ENCODE measurements around the gene FKBP4.

GRCh38 chr12:2803635-2804392 is 9.0 kb downstream of the FKBP4 start:
- TF ChIP-seq, protein P1, sequence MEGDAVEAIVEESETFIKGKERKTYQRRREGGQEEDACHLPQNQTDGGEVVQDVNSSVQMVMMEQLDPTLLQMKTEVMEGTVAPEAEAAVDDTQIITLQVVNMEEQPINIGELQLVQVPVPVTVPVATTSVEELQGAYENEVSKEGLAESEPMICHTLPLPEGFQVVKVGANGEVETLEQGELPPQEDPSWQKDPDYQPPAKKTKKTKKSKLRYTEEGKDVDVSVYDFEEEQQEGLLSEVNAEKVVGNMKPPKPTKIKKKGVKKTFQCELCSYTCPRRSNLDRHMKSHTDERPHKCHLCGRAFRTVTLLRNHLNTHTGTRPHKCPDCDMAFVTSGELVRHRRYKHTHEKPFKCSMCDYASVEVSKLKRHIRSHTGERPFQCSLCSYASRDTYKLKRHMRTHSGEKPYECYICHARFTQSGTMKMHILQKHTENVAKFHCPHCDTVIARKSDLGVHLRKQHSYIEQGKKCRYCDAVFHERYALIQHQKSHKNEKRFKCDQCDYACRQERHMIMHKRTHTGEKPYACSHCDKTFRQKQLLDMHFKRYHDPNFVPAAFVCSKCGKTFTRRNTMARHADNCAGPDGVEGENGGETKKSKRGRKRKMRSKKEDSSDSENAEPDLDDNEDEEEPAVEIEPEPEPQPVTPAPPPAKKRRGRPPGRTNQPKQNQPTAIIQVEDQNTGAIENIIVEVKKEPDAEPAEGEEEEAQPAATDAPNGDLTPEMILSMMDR (conservative IDR thresholded peaks at IDR 0.05; ENCODE audit: low read depth, low read length): no peak
- no peak for TF ChIP-seq EZH2phosphoT487 (IDR thresholded peaks at IDR 0.05; ENCODE audit: borderline replicate concordance, low read length)
